C4-2B (cell line): ENCODE results near the gene TRIM72.
A peak's percentile ranks its signal among the peaks of the same experiment; 100 is the strongest.

ENCODE experiments used
- H3K27ac ChIP-seq: fragments of 450-650 bp; 2 replicates; pipeline ENCODE4 v1.5.1; 2017
- ZFX ChIP-seq: fragments of 450-650 bp; IDR thresholded peaks from 2 replicates; pipeline ENCODE4 v1.6.1; 2017
- TF ChIP-seq, protein P1 (sequence below): fragments of 450-650 bp; conservative IDR thresholded peaks from 2 replicates; pipeline ENCODE4 v1.5.1; 2017; ENCODE audit warnings: mild to moderate bottlenecking

TRIM72 gene

DNA sequence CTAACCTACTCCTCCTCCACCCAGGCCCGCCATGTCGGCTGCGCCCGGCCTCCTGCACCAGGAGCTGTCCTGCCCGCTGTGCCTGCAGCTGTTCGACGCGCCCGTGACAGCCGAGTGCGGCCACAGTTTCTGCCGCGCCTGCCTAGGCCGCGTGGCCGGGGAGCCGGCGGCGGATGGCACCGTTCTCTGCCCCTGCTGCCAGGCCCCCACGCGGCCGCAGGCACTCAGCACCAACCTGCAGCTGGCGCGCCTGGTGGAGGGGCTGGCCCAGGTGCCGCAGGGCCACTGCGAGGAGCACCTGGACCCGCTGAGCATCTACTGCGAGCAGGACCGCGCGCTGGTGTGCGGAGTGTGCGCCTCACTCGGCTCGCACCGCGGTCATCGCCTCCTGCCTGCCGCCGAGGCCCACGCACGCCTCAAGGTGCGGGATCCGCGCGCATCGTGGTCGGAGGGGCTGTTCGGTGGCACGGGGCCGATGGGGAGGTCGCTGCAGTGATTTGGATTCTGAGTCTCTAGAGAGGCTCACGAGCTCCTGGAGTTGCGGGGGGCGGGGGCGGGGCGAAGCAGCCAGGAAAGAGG, 878 bp downstream of the TRIM72 start:
- H3K27ac ChIP-seq = no peak overlapping the region; the same call in 1 of the 2 replicates
- TF ChIP-seq, protein P1, sequence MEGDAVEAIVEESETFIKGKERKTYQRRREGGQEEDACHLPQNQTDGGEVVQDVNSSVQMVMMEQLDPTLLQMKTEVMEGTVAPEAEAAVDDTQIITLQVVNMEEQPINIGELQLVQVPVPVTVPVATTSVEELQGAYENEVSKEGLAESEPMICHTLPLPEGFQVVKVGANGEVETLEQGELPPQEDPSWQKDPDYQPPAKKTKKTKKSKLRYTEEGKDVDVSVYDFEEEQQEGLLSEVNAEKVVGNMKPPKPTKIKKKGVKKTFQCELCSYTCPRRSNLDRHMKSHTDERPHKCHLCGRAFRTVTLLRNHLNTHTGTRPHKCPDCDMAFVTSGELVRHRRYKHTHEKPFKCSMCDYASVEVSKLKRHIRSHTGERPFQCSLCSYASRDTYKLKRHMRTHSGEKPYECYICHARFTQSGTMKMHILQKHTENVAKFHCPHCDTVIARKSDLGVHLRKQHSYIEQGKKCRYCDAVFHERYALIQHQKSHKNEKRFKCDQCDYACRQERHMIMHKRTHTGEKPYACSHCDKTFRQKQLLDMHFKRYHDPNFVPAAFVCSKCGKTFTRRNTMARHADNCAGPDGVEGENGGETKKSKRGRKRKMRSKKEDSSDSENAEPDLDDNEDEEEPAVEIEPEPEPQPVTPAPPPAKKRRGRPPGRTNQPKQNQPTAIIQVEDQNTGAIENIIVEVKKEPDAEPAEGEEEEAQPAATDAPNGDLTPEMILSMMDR = no peak
- no peak for TF ChIP-seq ZFX

DNA sequence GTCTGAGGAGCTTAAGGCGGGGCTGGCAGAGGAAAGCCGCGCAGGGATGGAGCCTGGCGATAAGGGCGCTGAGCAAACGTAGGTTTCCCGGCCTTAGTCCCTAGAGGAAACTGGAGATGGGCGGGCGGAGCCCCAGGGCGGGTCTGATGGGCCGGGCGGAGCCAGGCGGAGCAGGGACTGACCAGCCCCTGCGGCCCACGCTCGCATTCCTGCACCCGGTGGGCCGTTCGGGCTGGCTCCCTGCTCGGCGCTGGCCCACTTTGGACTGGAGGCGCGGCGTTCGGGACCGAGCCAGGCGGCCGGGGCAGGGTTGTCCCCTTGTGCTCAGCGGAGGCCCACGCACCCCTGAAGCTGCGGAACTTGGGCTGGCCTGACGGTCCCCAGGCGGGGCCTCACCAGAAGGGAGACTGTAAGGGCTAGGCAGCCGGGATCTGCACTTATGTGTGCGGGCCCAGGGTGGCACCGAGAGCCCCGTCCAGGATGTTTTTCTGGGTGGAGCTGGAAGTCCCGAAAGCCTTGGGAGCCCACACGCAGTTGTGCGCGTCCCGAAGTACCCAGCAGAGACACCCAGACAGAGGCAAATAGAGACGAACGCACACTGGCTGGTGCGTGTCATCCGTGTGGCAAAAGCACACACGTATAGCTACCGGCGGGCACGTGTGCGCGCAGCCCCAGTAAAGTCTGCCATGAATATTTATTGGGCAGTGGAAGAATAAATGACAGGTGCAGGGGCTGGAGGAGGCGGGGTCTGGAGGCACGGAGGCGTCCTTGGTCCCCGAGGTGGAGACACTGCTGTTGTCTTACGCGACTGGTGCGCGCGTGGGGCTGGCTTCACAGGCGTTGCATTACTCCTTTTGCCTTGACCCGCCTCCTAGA, 1.6 kb downstream of the TRIM72 start:
- TF ChIP-seq, protein P1 = no peak
- no peak for TF ChIP-seq ZFX
- peak overlapping the region; percentile 60 for H3K27ac ChIP-seq

DNA sequence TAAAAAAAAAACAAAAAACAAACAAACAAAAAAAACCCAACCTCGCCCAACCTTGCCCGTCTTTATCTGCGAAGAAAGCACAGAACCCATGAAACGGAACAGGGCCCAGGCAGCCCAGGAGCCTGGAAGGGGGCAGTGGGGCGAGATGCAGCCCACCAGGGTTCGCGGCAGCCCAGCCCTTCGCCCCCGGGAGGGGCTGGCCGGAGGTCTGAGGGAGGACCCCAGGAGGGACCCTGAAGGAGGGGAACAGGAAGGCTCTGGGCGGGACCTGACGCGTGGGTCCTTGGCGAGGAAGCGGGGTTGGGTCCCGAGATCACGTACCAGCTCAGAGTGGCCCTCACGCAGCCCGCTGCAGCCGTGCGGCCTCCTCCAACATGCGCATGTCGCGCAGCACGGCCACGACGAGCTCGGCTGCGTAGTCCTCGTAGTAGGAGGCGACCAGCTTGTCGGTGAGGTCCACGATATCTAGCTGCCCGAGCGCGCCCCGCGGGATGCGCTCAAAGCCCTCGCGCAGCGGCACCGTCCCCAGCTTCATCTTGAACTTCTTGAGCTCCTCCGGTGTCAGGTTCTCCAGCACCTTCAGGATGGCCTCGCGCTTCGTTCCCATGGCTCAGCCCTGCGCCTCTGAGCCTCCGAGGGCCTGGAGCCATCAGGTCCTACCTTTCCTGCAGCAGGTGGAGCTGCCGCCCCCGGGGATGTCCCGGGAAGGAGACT, 2.7 kb downstream of the TRIM72 start, which contains the start of gene PYDC1:
Gene PYDC1 (minus strand): TSS at position 714 of the 714 bp plus-strand sequence. CDS start 107 bp downstream, at position 607.
- H3K27ac ChIP-seq = peak within 1 kb of the TSS; percentile 60
- no peak for TF ChIP-seq ZFX
- TF ChIP-seq, protein P1 = no peak

DNA sequence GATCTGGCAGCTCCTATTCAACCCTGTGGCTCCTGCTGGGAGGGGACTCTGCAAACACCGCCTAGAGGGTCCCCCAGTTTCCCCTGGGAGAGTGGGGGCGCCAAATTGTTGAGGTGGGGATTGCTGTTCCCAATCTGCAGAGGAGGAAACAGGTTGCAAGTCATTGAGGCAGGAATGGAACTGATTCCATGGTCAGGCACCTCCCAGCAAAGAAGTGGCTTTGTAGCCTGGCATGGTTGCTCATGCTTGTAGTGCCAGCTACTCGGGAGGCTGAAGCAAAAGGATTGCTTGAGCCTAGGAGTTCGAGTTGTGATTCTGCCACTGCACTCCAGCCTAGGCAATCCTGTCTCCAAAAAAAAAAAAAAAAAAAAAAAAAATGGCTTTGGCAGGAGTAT, 3.2 kb downstream of the TRIM72 start:
- TF ChIP-seq, protein P1 = no peak
- no peak for TF ChIP-seq ZFX
- no peak overlapping the region for H3K27ac ChIP-seq

DNA sequence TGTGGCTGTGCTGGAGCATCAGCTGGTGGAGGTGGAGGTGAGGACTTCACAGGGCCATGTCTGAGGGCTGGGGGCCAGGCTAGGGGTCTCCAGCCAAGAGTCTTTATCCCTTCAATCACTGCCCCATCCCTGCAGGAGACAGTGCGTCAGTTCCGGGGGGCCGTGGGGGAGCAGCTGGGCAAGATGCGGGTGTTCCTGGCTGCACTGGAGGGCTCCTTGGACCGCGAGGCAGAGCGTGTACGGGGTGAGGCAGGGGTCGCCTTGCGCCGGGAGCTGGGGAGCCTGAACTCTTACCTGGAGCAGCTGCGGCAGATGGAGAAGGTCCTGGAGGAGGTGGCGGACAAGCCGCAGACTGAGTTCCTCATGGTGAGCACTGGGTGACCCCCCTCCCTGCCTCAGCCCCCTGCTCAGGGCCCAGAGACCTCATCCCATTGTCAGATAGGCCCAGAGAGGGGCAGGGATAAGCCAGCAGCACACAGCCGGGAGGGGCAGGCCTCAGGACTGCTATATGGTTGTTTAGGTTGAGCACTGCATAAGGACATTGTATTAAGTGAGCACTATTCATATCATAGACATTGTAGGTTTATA, 5.3 kb downstream of the TRIM72 start:
- no peak overlapping the region for H3K27ac ChIP-seq
- TF ChIP-seq, protein P1 = no peak
- no peak for TF ChIP-seq ZFX

DNA sequence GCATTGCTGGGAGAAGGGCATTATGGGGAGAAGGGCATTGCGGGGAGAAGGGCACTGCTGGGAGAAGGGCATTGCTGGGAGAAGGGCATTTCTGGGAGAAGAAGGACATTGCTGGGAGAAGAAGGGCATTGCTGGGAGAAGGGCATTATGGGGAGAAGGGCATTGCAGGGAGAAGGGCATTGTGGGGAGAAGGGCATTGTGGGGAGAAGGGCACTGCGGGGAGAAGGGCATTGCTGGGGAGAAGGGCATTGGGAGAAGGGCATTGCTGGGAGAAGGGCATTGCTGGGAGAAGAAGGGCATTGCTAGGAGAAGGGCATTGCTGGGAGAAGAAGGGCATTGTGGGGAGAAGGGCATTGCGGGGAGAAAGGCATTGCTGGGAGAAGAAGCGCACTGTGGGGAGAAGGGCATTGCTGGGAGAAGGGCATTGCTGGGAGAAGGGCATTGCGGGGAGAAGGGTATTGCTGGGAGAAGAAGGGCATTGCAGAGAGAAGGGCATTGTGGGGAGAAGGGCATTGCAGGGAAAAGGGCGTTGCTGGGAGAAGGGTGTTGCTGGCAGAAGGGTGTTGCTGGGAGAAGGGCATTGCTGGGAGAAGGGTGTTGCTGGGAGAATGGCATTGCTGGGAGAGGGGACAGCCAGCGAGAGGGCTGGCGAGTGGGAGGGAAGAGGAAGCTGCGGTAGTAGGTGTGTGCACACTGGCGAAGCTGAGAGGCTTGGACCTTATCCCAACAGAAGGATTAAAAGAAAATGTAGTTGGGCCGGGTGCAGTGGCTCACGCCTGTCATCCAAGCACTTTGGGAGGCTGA, 7.6 kb downstream of the TRIM72 start:
- TF ChIP-seq ZFX = no peak
- TF ChIP-seq, protein P1 = no peak
- no peak overlapping the region for H3K27ac ChIP-seq
